ENCODE data around the gene CELF2.

DNA sequence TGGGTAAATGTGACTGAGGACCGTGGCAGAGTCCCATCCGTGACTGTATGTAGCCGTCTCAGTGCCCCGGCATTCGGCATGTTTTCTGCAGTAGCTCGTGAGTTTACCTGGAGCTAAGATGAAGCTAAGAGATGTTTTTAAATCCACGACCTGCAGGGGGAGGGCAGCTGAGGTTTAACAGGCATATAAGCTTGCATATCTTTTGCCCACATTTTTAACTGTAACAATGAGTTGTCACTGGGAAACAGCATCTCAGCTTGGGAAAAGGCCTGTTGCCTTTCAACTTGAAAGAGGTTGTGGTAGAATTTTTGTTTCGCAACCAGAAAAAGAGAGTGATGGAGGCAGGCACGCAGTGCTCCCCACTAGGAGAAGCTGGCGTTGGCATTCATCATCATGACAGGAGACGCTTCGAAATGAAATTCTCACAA lies 77.7 kb downstream of the CELF2 start:
- TF ChIP-seq, protein P1, sequence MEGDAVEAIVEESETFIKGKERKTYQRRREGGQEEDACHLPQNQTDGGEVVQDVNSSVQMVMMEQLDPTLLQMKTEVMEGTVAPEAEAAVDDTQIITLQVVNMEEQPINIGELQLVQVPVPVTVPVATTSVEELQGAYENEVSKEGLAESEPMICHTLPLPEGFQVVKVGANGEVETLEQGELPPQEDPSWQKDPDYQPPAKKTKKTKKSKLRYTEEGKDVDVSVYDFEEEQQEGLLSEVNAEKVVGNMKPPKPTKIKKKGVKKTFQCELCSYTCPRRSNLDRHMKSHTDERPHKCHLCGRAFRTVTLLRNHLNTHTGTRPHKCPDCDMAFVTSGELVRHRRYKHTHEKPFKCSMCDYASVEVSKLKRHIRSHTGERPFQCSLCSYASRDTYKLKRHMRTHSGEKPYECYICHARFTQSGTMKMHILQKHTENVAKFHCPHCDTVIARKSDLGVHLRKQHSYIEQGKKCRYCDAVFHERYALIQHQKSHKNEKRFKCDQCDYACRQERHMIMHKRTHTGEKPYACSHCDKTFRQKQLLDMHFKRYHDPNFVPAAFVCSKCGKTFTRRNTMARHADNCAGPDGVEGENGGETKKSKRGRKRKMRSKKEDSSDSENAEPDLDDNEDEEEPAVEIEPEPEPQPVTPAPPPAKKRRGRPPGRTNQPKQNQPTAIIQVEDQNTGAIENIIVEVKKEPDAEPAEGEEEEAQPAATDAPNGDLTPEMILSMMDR (IDR thresholded peaks at IDR 0.05; ENCODE audit: poor library complexity), result no peak
- TF ChIP-seq EZH2 (IDR thresholded peaks at IDR 0.05; ENCODE audit: borderline replicate concordance) (no peak), EZH2phosphoT487 (IDR thresholded peaks at IDR 0.05; ENCODE audit: low read depth, severe bottlenecking, unreplicated experiment) (no peak)

Measured in hepatocyte (in vitro differentiated cells).